Ovary (tissue), 3 donors: Measurements from ENCODE around the gene CSRP1.
A peak's percentile ranks its signal among the peaks of the same experiment; 100 is the strongest.

ENCODE experiments used
- POLR2A ChIP-seq: fragments of 450-650 bp; IDR thresholded peaks from one replicate; pipeline ENCODE4 v1.6.1; 2017; ENCODE audit warnings: antibody characterized with exemption, mild to moderate bottlenecking, moderate library complexity
- TF ChIP-seq, protein P1 (sequence below), 3 donors: fragments of 450-650 bp in 2 of 3; fragments of 200-600 bp in 1 of 3; IDR thresholded peaks; one replicate each; pipeline versions ENCODE4 v1.5.1 to v1.8.0; 2016 to 2022; ENCODE audit warnings: antibody characterized with exemption in 3 of 3, mild to moderate bottlenecking in 1 of 3
- donor health status: DM: no; HTN: no; CAD: no.

DNA sequence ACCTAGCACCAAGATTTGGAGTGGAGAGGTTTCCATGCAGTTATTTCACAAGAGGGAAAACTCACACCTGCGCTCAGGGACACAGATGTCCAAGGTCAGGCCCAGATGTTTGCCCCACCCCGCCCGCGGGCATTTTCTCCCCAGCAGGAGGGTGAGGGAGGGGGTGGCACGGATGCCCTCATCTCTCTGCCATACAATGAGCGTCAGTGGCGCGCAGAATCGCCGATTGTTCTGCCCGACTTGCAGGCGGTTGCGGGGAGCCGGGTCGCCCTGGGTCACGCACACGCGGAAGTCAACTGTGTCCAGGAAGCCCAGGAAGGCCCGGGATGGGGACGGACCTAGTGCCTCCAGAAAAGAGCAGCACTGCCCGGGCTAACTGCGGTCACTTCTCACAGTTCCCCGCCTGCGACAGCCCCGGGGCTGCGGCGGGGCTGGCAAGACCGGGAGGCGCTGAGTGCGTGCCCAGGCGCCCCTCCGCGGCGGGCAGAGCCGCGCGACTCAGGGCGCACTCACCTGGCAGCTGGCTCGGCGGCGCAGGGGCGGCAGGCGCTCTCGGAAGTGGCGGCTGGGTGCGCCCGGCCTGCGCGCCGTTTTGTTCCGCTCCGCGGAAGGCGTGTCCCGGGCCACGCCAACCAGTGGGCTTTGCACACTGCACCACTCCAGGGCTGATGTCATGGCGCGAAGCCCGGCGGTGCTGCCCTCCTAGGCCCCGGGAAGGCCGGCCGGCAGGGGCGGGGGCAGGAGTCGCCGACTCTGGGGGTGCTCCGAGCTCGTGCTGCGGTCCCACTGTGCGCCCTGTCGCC lies at the start of gene CSRP1:
- TF ChIP-seq, protein P1, sequence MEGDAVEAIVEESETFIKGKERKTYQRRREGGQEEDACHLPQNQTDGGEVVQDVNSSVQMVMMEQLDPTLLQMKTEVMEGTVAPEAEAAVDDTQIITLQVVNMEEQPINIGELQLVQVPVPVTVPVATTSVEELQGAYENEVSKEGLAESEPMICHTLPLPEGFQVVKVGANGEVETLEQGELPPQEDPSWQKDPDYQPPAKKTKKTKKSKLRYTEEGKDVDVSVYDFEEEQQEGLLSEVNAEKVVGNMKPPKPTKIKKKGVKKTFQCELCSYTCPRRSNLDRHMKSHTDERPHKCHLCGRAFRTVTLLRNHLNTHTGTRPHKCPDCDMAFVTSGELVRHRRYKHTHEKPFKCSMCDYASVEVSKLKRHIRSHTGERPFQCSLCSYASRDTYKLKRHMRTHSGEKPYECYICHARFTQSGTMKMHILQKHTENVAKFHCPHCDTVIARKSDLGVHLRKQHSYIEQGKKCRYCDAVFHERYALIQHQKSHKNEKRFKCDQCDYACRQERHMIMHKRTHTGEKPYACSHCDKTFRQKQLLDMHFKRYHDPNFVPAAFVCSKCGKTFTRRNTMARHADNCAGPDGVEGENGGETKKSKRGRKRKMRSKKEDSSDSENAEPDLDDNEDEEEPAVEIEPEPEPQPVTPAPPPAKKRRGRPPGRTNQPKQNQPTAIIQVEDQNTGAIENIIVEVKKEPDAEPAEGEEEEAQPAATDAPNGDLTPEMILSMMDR (IDR thresholded peaks at IDR 0.05) = peak in 2 of 3 donors; percentile 12 to 14
- peak; percentile 86 for TF ChIP-seq POLR2A
